ENCODE measurements around the gene KLRG1.

Gene KLRG1

DNA sequence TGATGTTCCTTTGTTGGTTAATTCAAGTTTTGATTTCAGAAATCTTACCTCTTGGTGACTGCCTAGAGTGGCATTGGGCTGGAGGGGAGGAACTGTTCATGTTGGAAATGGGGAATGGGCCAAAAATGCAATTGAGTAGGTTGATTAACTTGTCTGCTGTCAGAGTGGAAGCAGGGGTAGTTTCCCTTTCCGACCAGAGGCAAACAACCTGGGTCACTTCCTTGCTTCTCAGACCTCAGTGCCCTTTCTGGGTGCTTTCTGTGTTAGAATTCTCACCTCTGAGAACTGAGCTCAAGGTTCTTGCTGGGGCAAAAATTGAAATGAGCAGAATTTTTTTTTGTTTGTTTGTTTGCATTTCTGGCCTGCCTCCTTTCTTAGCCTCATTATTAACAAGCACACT is 37.6 kb upstream of the KLRG1 start:
- Histone ChIP-seq H3K27ac (ENCODE audit: insufficient read depth, low read depth, low read length, poor library complexity, severe bottlenecking) (no peak overlapping the region), H3K4me3 (ENCODE audit: insufficient read depth, low read depth, low read length) (no peak overlapping the region), H3K36me3 (ENCODE audit: control insufficient read depth, insufficient read depth, low read length) (peaks cover 7% of the 10 kb centered on the region), H3K27me3 (ENCODE audit: control insufficient read depth, insufficient read depth, low read length, poor library complexity, severe bottlenecking) (no peaks in the 10 kb centered on the region), H3K4me1 (ENCODE audit: control insufficient read depth, insufficient read depth, low read length) (peaks cover 3% of the 10 kb centered on the region), H3K9me3 (ENCODE audit: control insufficient read depth, low read length) (no peaks in the 10 kb centered on the region)
- 93 to 94% methylated on average over 1 of the region's 1 CpG for WGBS, 2 experiments

DNA sequence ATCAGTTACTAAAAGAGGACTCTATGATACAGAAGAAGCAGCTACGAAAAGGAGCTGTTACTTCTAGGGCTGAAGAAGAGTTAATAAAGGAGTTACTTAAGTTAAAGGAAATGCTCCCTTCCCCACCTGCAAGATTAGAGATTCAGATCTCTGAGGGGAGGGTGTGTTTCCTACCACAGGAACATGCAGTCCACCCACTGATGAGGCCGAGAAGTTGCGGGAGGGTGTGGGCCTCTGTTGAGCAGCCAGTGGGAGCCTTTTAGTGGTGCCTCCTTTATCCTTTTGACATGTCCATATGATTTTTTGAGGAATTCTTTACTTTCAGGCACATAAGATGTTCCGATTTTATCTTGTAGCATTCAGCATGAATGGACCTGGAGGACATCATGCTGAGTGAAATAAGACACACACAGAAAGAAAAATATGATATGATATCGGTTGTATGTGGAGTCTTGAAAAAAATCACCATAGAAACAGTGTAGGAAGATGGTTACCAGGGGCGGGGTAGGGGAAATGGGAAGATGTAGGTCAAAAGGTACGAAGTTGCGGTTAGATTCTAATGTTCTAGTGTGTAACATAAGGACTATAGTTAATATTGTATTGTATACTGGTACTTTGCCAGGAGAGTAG is 35.5 kb upstream of the KLRG1 start:
- no peak overlapping the region for H3K4me3 ChIP-seq (ENCODE audit: insufficient read depth, low read depth, low read length)
- no peaks in the 10 kb centered on the region for H3K4me1 ChIP-seq (ENCODE audit: control insufficient read depth, insufficient read depth, low read length)
- 92 to 96% methylated on average over 8 of the region's 8 CpGs for WGBS, 2 experiments
- H3K27ac ChIP-seq (ENCODE audit: insufficient read depth, low read depth, low read length, poor library complexity, severe bottlenecking), result no peak overlapping the region
- no peaks in the 10 kb centered on the region for H3K9me3 ChIP-seq (ENCODE audit: control insufficient read depth, low read length)
- peaks cover 7% of the 10 kb centered on the region for H3K36me3 ChIP-seq (ENCODE audit: control insufficient read depth, insufficient read depth, low read length)
- no peaks in the 10 kb centered on the region for H3K27me3 ChIP-seq (ENCODE audit: control insufficient read depth, insufficient read depth, low read length, poor library complexity, severe bottlenecking)

DNA sequence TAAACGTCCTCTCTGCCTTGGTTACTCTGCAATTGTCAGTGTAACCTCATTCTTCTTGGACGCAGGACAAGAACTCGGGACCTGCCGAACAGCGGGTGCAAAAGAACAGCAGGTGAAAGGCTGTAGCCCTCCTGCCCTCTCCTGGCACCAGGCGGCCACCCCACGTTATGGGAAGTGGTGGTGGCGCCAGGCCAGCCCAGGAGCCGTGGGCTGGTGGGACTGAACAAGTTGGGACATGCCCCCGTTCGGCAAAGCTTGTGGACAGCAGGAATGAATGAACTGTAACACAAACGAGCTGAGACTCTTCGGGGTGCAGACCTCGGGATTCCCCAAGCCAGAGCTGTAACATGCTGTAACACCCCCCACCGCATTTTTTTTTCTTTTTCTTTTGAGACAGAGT is 33.3 kb upstream of the KLRG1 start:
- 91% methylated on average over 15 of the region's 15 CpGs for WGBS, 2 experiments

DNA sequence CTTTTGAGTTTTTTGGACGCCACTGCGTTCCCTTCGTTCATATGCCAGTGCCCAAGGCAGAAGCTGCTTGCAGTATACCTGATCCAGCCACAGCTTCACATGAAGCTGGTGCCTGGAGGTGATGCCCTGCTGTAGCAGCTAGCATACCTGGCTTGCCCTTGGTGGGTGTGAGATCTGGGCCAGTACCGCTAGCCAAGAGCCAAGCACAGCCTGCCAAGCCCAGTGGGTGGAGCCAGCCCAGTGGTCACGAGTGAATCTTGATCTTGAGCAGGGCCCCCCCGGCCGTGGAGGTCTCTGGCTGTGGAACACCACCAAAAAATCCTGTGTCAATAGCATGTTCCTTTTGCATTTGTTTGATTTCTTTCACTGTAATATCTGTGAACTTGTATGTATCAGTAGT is 32.6 kb upstream of the KLRG1 start:
- Histone ChIP-seq H3K27me3 (ENCODE audit: control insufficient read depth, insufficient read depth, low read length, poor library complexity, severe bottlenecking) (no peaks in the 10 kb centered on the region), H3K36me3 (ENCODE audit: control insufficient read depth, insufficient read depth, low read length) (peaks cover 7% of the 10 kb centered on the region), H3K4me3 (ENCODE audit: insufficient read depth, low read depth, low read length) (no peak overlapping the region), H3K9me3 (ENCODE audit: control insufficient read depth, low read length) (no peaks in the 10 kb centered on the region), H3K27ac (ENCODE audit: insufficient read depth, low read depth, low read length, poor library complexity, severe bottlenecking) (no peak overlapping the region), H3K4me1 (ENCODE audit: control insufficient read depth, insufficient read depth, low read length) (no peaks in the 10 kb centered on the region)
- WGBS, 2 experiments, result 94 to 96% methylated on average over 7 of the region's 7 CpGs

More for the DNA sequence above, 33.3 kb upstream of the KLRG1 start:
- no peak overlapping the region for H3K27ac ChIP-seq (ENCODE audit: insufficient read depth, low read depth, low read length, poor library complexity, severe bottlenecking)
- no peaks in the 10 kb centered on the region for H3K4me1 ChIP-seq (ENCODE audit: control insufficient read depth, insufficient read depth, low read length)
- no peaks in the 10 kb centered on the region for H3K9me3 ChIP-seq (ENCODE audit: control insufficient read depth, low read length)
- no peaks in the 10 kb centered on the region for H3K27me3 ChIP-seq (ENCODE audit: control insufficient read depth, insufficient read depth, low read length, poor library complexity, severe bottlenecking)
- H3K36me3 ChIP-seq (ENCODE audit: control insufficient read depth, insufficient read depth, low read length), result peaks cover 7% of the 10 kb centered on the region
- H3K4me3 ChIP-seq (ENCODE audit: insufficient read depth, low read depth, low read length), result no peak overlapping the region

DNA sequence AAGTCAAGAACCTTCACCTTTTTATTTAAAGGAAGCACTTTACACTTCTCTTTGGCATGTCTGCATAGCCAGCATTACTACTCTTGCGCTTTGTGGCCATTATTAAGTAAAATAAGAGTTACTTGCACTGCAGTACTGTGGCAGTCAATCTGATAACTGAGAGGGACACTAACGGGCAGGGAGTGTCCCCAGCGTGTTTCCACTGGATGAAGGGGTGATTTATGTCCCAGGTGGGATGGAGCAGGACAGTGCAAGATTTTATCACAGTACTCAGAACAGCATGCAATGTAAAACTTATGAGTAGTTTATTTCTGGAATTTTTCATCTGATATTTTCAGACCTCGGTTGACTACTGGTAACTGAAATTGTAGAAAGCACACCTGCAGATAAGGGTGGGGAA is 31.8 kb upstream of the KLRG1 start:
- no peaks in the 10 kb centered on the region for H3K4me1 ChIP-seq (ENCODE audit: control insufficient read depth, insufficient read depth, low read length)
- H3K4me3 ChIP-seq (ENCODE audit: insufficient read depth, low read depth, low read length), result no peak overlapping the region
- H3K36me3 ChIP-seq (ENCODE audit: control insufficient read depth, insufficient read depth, low read length), result peaks cover 7% of the 10 kb centered on the region
- 93 to 98% methylated on average over 4 of the region's 4 CpGs for WGBS, 2 experiments
- no peaks in the 10 kb centered on the region for H3K9me3 ChIP-seq (ENCODE audit: control insufficient read depth, low read length)
- no peak overlapping the region for H3K27ac ChIP-seq (ENCODE audit: insufficient read depth, low read depth, low read length, poor library complexity, severe bottlenecking)
- H3K27me3 ChIP-seq (ENCODE audit: control insufficient read depth, insufficient read depth, low read length, poor library complexity, severe bottlenecking), result no peaks in the 10 kb centered on the region

DNA sequence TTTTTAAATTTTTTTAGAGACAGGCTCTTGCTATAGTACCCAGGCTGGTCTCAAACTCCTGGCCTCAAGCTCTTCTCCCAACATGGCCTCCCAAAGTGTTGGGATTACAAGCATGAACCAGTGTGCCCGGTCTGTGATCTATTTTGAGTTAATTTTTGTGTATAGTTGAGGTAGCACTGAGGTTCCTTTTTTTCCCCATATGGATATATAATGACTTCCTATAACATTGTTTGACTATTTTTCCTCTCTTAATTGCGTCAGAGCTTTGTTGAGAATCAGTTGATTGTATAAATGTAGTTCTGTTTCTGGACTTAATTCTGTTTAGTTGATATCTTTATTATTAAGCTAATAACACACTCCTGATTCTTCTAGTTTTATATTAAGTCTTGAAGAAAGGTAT is 31.3 kb upstream of the KLRG1 start:
- H3K4me1 ChIP-seq (ENCODE audit: control insufficient read depth, insufficient read depth, low read length), result no peaks in the 10 kb centered on the region
- no CpG with 5 or more reads among the region's 2 CpGs for WGBS, 2 experiments
- no peak overlapping the region for H3K4me3 ChIP-seq (ENCODE audit: insufficient read depth, low read depth, low read length)
- no peak overlapping the region for H3K27ac ChIP-seq (ENCODE audit: insufficient read depth, low read depth, low read length, poor library complexity, severe bottlenecking)
- H3K9me3 ChIP-seq (ENCODE audit: control insufficient read depth, low read length), result no peaks in the 10 kb centered on the region
- H3K36me3 ChIP-seq (ENCODE audit: control insufficient read depth, insufficient read depth, low read length), result peaks cover 3% of the 10 kb centered on the region
- no peaks in the 10 kb centered on the region for H3K27me3 ChIP-seq (ENCODE audit: control insufficient read depth, insufficient read depth, low read length, poor library complexity, severe bottlenecking)

DNA sequence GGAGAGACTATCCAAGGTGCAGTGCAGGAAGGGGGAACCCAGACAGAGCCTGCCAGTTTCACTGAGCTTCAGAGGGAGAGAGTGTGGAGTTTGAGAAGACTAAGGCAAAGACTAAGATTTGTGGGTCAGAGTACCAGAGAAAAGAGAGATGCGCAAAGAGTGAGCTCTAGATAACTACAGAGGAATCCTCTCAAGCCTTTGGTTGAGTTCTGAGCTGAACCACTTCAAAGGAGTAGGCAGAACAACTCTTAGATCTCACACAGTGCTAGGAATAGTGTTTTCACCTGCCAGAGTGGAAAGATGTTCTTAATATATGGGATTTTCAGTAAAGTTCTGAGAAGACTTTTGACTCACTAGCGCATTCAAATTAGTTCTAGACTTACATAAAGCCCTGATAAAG is 29.2 kb upstream of the KLRG1 start:
- H3K4me1 ChIP-seq (ENCODE audit: control insufficient read depth, insufficient read depth, low read length), result no peaks in the 10 kb centered on the region
- H3K27ac ChIP-seq (ENCODE audit: insufficient read depth, low read depth, low read length, poor library complexity, severe bottlenecking), result no peak overlapping the region
- 94 to 95% methylated on average over 2 of the region's 2 CpGs for WGBS, 2 experiments
- no peaks in the 10 kb centered on the region for H3K9me3 ChIP-seq (ENCODE audit: control insufficient read depth, low read length)
- H3K27me3 ChIP-seq (ENCODE audit: control insufficient read depth, insufficient read depth, low read length, poor library complexity, severe bottlenecking), result no peaks in the 10 kb centered on the region
- H3K4me3 ChIP-seq (ENCODE audit: insufficient read depth, low read depth, low read length), result no peak overlapping the region
- H3K36me3 ChIP-seq (ENCODE audit: control insufficient read depth, insufficient read depth, low read length), result no peaks in the 10 kb centered on the region

DNA sequence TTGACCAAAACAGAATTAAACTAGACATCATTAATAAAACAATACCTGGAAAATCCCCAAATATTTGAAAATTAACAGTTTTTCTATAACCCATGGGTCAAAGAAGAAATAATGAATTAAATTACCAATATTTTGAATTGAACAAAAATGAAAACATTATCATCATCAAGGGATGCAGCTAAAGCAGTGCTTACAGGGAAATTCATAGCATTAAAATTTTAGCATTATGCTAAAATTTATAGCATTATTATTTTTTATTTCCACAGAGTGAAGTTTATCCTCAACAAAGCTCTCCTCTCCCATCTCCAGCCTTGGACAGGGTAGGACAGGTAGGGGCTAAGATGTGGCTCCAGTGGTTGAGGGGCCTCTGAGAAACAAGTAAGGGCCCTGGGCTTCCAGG is 20.6 kb upstream of the KLRG1 start:
- H3K27me3 ChIP-seq (ENCODE audit: control insufficient read depth, insufficient read depth, low read length, poor library complexity, severe bottlenecking), result no peaks in the 10 kb centered on the region
- H3K27ac ChIP-seq (ENCODE audit: insufficient read depth, low read depth, low read length, poor library complexity, severe bottlenecking), result no peak overlapping the region
- H3K36me3 ChIP-seq (ENCODE audit: control insufficient read depth, insufficient read depth, low read length), result no peaks in the 10 kb centered on the region
- peaks cover 6% of the 10 kb centered on the region for H3K9me3 ChIP-seq (ENCODE audit: control insufficient read depth, low read length)
- no peaks in the 10 kb centered on the region for H3K4me1 ChIP-seq (ENCODE audit: control insufficient read depth, insufficient read depth, low read length)
- H3K4me3 ChIP-seq (ENCODE audit: insufficient read depth, low read depth, low read length), result no peak overlapping the region

DNA sequence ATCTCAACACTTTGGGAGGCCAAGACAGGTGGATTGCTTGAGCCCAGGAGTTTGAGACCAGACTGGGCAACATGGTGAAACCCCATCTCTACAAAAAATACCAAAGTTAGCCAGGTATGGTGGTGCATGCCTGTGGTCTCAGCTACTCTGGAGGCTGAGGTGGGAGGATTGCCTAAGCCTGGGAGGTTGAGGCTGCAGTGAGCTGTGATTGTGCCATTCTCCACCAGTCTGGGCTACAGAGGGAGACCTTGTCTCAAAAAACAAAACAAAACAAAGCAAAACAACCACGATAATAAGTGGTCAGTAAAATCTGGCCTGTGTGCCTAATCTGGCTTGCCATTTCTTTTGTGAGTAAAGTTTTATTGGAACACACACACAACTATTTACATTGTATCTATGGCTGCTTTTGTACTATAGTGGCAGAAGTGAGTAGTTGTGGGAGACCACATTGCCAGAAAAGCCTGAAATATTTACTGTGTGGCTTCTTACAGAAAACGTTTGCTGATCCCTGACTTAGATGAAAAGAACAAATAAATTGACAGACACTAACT is 19.4 kb upstream of the KLRG1 start:
- no peaks in the 10 kb centered on the region for H3K36me3 ChIP-seq (ENCODE audit: control insufficient read depth, insufficient read depth, low read length)
- H3K9me3 ChIP-seq (ENCODE audit: control insufficient read depth, low read length), result peaks cover 6% of the 10 kb centered on the region
- H3K4me1 ChIP-seq (ENCODE audit: control insufficient read depth, insufficient read depth, low read length), result no peaks in the 10 kb centered on the region
- H3K4me3 ChIP-seq (ENCODE audit: insufficient read depth, low read depth, low read length), result no peak overlapping the region
- no peak overlapping the region for H3K27ac ChIP-seq (ENCODE audit: insufficient read depth, low read depth, low read length, poor library complexity, severe bottlenecking)
- H3K27me3 ChIP-seq (ENCODE audit: control insufficient read depth, insufficient read depth, low read length, poor library complexity, severe bottlenecking), result no peaks in the 10 kb centered on the region
- 90 to 98% methylated on average over 2 of the region's 2 CpGs for WGBS, 2 experiments

DNA sequence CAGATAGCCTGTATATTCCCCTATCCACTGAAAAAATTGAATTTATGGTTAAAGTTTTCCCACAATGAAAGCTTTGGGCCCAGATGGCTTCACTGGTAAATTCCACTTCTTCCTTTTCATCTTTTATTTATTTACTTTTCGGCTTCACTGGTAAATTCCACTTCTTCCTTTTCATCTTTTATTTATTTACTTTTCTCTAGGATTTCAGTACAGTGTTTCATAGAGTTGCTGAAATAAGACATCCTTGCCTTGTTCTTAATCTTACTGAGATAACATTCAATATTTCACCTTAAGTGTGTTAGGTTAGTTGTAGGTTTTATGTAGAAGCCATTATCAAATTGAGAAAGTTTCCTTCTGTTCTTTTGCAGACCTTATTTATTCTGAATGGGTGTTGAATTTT is 18.9 kb upstream of the KLRG1 start:
- no peak overlapping the region for H3K27ac ChIP-seq (ENCODE audit: insufficient read depth, low read depth, low read length, poor library complexity, severe bottlenecking)
- H3K4me1 ChIP-seq (ENCODE audit: control insufficient read depth, insufficient read depth, low read length), result no peaks in the 10 kb centered on the region
- 100% methylated on average over 1 of the region's 1 CpG for WGBS, 2 experiments
- no peaks in the 10 kb centered on the region for H3K27me3 ChIP-seq (ENCODE audit: control insufficient read depth, insufficient read depth, low read length, poor library complexity, severe bottlenecking)
- H3K9me3 ChIP-seq (ENCODE audit: control insufficient read depth, low read length), result peaks cover 6% of the 10 kb centered on the region
- no peaks in the 10 kb centered on the region for H3K36me3 ChIP-seq (ENCODE audit: control insufficient read depth, insufficient read depth, low read length)
- no peak overlapping the region for H3K4me3 ChIP-seq (ENCODE audit: insufficient read depth, low read depth, low read length)

DNA sequence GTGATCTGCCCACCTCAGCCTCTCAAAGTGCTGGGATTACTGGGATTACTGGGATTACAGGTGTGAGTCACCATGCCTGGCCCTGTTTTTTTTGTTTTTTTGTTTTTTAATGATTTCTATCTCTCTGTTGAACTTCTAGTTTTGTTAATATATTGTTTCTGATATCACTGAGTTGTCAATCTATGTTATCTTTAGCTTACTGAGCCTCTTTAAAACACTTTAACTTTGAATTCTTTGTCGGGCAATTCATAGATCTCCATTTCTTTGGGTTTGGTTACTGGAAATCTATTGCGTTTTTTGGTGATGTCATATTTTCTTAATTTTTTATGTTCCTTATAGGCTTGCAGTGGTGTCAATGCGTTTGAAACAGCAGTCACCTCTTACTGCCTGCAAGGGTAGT is 9.2 kb upstream of the KLRG1 start:
- Histone ChIP-seq H3K9me3 (ENCODE audit: control insufficient read depth, low read length) (no peaks in the 10 kb centered on the region), H3K4me3 (ENCODE audit: insufficient read depth, low read depth, low read length) (no peak overlapping the region), H3K27ac (ENCODE audit: insufficient read depth, low read depth, low read length, poor library complexity, severe bottlenecking) (no peak overlapping the region), H3K4me1 (ENCODE audit: control insufficient read depth, insufficient read depth, low read length) (no peaks in the 10 kb centered on the region), H3K27me3 (ENCODE audit: control insufficient read depth, insufficient read depth, low read length, poor library complexity, severe bottlenecking) (no peaks in the 10 kb centered on the region), H3K36me3 (ENCODE audit: control insufficient read depth, insufficient read depth, low read length) (no peaks in the 10 kb centered on the region)
- WGBS, 2 experiments, result 89 to 96% methylated on average over 3 of the region's 3 CpGs

Measured in ectodermal cell (in vitro differentiated cells).